ENCODE measurements around the gene RRP1B.

RRP1B gene

GRCh38 chr21:43658088-43658741, 1.1 kb upstream of the RRP1B start:
- no peak overlapping the region for H3K4me3 ChIP-seq (replicated peaks; ENCODE audit: low read depth, low read length)
- no peak for DNase-seq (ENCODE audit: low read depth)
- TF ChIP-seq, protein P1, sequence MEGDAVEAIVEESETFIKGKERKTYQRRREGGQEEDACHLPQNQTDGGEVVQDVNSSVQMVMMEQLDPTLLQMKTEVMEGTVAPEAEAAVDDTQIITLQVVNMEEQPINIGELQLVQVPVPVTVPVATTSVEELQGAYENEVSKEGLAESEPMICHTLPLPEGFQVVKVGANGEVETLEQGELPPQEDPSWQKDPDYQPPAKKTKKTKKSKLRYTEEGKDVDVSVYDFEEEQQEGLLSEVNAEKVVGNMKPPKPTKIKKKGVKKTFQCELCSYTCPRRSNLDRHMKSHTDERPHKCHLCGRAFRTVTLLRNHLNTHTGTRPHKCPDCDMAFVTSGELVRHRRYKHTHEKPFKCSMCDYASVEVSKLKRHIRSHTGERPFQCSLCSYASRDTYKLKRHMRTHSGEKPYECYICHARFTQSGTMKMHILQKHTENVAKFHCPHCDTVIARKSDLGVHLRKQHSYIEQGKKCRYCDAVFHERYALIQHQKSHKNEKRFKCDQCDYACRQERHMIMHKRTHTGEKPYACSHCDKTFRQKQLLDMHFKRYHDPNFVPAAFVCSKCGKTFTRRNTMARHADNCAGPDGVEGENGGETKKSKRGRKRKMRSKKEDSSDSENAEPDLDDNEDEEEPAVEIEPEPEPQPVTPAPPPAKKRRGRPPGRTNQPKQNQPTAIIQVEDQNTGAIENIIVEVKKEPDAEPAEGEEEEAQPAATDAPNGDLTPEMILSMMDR (IDR thresholded peaks at IDR 0.05; ENCODE audit: low read length, missing control alignments) = no peak

- TF ChIP-seq, protein P1 (IDR thresholded peaks at IDR 0.05; ENCODE audit: low read length, missing control alignments) = no peak
- no peak overlapping the region for H3K4me3 ChIP-seq (replicated peaks; ENCODE audit: low read depth, low read length)
- no peak for DNase-seq (ENCODE audit: low read depth)
Measured at GRCh38 chr21:43658769-43659135, 608 bp upstream of the RRP1B start.

- TF ChIP-seq, protein P1 (IDR thresholded peaks at IDR 0.05; ENCODE audit: low read length, missing control alignments) = no peak
- no peak overlapping the region for H3K4me3 ChIP-seq (replicated peaks; ENCODE audit: low read depth, low read length)
- DNase-seq (ENCODE audit: low read depth) = no peak
Measured at GRCh38 chr21:43662286-43662685, 2.9 kb downstream of the RRP1B start.

DNA sequence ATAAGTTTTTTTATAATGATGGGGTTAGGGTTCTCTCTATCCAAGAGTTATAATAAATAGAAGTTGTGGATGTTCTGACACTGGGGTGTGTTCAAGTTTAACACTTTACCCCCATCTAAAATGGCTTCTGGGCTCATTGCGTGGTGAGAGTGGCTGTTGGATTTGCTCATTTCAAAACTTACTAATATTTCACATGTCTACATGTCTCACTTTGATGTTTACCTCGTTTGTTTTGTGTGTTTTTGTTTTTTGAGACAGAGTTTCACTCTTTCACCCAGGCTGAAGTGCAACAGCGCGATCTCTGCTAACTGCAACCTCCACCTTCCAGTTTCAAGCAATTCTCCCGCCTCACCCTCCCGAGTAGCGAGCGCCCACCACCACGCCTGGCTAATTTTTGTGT, 3.7 kb downstream of the RRP1B start:
- TF ChIP-seq, protein P1 (IDR thresholded peaks at IDR 0.05; ENCODE audit: low read length, missing control alignments) = no peak
- H3K4me3 ChIP-seq (replicated peaks; ENCODE audit: low read depth, low read length) = no peak overlapping the region
- DNase-seq (ENCODE audit: low read depth) = no peak

GRCh38 chr21:43664358-43664757, 5.0 kb downstream of the RRP1B start:
- H3K4me3 ChIP-seq (replicated peaks; ENCODE audit: low read depth, low read length) = no peak overlapping the region
- DNase-seq (ENCODE audit: low read depth) = no peak

DNA sequence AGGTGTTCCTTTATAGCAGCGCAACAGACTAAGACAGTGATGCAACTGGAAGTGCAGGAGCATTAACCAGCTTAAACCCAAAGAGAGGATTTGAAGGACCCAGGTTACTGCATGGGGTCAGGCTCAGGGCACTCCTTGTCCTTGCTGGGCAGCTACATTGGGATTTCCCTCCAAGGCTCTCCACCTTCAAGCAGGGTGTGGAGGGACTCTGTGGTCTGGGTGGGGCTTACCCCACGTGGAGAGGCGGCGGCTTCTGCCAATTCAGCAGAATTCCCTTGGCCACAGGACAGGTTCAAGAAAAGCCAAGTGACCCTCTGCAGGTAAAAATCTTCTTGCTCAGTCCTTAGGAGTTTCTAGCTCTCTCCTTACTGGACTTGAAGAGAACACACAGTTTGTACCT, 6.5 kb downstream of the RRP1B start:
- DNase-seq (ENCODE audit: low read depth) = no peak

More at GRCh38 chr21:43664358-43664757, 5.0 kb downstream of the RRP1B start:
- TF ChIP-seq, protein P1 (IDR thresholded peaks at IDR 0.05; ENCODE audit: low read length, missing control alignments) = no peak

More for the DNA sequence above, 6.5 kb downstream of the RRP1B start:
- TF ChIP-seq, protein P1 (IDR thresholded peaks at IDR 0.05; ENCODE audit: low read length, missing control alignments) = no peak
- H3K4me3 ChIP-seq (replicated peaks; ENCODE audit: low read depth, low read length) = no peak overlapping the region
